Ishikawa (cell line): ENCODE measurements around the gene ZNF768.

ENCODE experiments used
- CEBPB ChIP-seq: IDR thresholded peaks from 2 replicates; pipeline ENCODE4 v1.6.1; 2012
- CREB1 ChIP-seq: IDR thresholded peaks from 2 replicates; pipeline ENCODE4 v1.6.1; 2012; ENCODE audit warnings: low read depth
- EGR1 ChIP-seq: IDR thresholded peaks from 2 replicates; pipeline ENCODE4 v1.6.1; 2012
- EP300 ChIP-seq: IDR thresholded peaks from 2 replicates; pipeline ENCODE4 v1.6.1; 2012; ENCODE audit warnings: borderline replicate concordance
- FOXM1 ChIP-seq: IDR thresholded peaks from 2 replicates; pipeline ENCODE4 v1.6.1; 2012; ENCODE audit warnings: low read depth, borderline replicate concordance
- NFIC ChIP-seq: IDR thresholded peaks from 2 replicates; pipeline ENCODE4 v1.6.1; 2012
- RAD21 ChIP-seq: IDR thresholded peaks from 2 replicates; pipeline ENCODE4 v1.6.1; 2012; ENCODE audit warnings: low read depth
- TAF1 ChIP-seq: IDR thresholded peaks from 2 replicates; pipeline ENCODE4 v1.6.1; 2012; ENCODE audit warnings: low read depth, mild to moderate bottlenecking
- TCF12 ChIP-seq: IDR thresholded peaks from 2 replicates; pipeline ENCODE4 v1.6.1; 2012; ENCODE audit warnings: low read depth
- TEAD4 ChIP-seq: IDR thresholded peaks from 2 replicates; pipeline ENCODE4 v1.6.1; 2012
- YY1 ChIP-seq: IDR thresholded peaks from 2 replicates; pipeline ENCODE4 v1.6.1; 2012; ENCODE audit warnings: low read depth
- ZBTB7A ChIP-seq: IDR thresholded peaks from 2 replicates; pipeline ENCODE4 v1.6.1; 2012; ENCODE audit warnings: low read depth
- TF ChIP-seq, protein P1 (sequence below): IDR thresholded peaks from 2 replicates; pipeline ENCODE4 v1.6.1; 2012; ENCODE audit warnings: low read depth, mild to moderate bottlenecking
- TF ChIP-seq, protein P2 (sequence below): IDR thresholded peaks from 2 replicates; pipeline ENCODE4 v1.6.1; 2012
- TF ChIP-seq, protein P3 (sequence below): IDR thresholded peaks from 2 replicates; pipeline ENCODE4 v1.6.1; 2012

ZNF768 gene

DNA sequence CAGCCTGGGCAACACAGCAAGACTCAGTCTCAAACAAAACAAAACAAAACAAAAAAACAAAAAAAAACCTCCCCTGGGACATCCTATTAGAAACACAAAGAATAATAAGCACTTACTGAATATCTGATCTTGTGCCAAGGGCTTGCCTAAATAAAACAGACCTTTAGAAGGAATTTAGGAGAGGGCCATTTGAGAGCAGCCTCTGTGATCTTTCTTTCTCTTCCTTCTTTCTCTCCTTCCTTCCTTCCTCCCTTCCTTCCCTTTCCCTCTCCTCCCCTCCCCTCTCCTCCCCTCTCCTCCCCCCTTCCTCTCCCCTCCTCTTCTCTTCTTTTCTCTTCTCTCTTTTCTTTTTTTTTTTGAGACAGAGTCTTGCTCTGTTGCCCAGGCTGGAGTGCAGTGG lies 41.5 kb downstream of the ZNF768 start:
- no peak for TF ChIP-seq EGR1
- TF ChIP-seq NFIC: no peak
- TF ChIP-seq, protein P1, sequence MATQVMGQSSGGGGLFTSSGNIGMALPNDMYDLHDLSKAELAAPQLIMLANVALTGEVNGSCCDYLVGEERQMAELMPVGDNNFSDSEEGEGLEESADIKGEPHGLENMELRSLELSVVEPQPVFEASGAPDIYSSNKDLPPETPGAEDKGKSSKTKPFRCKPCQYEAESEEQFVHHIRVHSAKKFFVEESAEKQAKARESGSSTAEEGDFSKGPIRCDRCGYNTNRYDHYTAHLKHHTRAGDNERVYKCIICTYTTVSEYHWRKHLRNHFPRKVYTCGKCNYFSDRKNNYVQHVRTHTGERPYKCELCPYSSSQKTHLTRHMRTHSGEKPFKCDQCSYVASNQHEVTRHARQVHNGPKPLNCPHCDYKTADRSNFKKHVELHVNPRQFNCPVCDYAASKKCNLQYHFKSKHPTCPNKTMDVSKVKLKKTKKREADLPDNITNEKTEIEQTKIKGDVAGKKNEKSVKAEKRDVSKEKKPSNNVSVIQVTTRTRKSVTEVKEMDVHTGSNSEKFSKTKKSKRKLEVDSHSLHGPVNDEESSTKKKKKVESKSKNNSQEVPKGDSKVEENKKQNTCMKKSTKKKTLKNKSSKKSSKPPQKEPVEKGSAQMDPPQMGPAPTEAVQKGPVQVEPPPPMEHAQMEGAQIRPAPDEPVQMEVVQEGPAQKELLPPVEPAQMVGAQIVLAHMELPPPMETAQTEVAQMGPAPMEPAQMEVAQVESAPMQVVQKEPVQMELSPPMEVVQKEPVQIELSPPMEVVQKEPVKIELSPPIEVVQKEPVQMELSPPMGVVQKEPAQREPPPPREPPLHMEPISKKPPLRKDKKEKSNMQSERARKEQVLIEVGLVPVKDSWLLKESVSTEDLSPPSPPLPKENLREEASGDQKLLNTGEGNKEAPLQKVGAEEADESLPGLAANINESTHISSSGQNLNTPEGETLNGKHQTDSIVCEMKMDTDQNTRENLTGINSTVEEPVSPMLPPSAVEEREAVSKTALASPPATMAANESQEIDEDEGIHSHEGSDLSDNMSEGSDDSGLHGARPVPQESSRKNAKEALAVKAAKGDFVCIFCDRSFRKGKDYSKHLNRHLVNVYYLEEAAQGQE: no peak
- TF ChIP-seq CREB1: no peak
- TF ChIP-seq TCF12: no peak
- no peak for TF ChIP-seq RAD21
- TF ChIP-seq TEAD4: no peak
- TF ChIP-seq EP300: no peak
- no peak for TF ChIP-seq YY1
- TF ChIP-seq, protein P2, sequence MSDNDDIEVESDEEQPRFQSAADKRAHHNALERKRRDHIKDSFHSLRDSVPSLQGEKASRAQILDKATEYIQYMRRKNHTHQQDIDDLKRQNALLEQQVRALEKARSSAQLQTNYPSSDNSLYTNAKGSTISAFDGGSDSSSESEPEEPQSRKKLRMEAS: no peak
- TF ChIP-seq, protein P3, sequence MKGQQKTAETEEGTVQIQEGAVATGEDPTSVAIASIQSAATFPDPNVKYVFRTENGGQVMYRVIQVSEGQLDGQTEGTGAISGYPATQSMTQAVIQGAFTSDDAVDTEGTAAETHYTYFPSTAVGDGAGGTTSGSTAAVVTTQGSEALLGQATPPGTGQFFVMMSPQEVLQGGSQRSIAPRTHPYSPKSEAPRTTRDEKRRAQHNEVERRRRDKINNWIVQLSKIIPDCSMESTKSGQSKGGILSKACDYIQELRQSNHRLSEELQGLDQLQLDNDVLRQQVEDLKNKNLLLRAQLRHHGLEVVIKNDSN: no peak
- TF ChIP-seq ZBTB7A: no peak
- TF ChIP-seq TAF1: no peak
- no peak for TF ChIP-seq CEBPB
- no peak for TF ChIP-seq FOXM1

DNA sequence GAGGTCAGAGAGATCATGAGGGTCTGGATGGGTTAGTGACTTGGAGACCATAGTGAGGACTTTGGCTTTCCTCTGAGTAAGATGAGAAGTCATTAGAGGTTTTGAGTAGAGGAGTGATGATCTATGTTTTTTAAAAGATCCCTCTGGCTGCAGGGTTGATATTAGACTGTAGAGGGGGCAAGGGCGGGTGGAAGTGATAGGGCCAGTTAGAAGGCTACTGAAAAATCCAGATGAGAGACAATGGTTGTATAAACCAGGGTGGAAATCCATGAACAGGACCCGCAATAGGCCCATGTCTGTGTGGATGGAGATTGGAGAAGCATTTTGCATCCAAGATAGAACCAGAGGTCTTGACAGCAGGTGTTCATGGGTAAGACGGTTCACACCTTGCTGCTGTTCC lies 44.0 kb downstream of the ZNF768 start:
- TF ChIP-seq FOXM1 (no peak), RAD21 (no peak), YY1 (no peak), CEBPB (no peak), NFIC (no peak), CREB1 (no peak), TCF12 (no peak), TAF1 (no peak), EGR1 (no peak), ZBTB7A (no peak), TEAD4 (no peak)
- TF ChIP-seq, protein P1: no peak
- TF ChIP-seq, protein P3: no peak
- TF ChIP-seq, protein P2: no peak

DNA sequence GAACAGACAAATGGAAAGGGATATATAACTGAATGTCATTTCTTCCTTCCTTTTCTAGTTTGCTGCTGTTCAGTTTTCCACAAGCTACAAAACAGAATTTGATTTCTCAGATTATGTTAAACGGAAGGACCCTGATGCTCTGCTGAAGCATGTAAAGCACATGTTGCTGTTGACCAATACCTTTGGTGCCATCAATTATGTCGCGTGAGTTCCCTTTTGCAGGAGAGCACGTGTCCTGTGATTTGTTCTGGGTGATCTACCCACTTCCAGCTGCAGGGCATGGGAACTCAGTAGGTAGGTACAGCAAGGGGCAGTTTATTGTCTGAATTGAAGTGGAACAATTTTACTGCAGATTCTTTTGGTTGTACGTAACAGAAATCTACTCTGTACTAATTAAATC lies 45.0 kb downstream of the ZNF768 start:
- TF ChIP-seq TEAD4 (no peak), YY1 (no peak), ZBTB7A (no peak), FOXM1 (no peak), CEBPB (no peak), RAD21 (no peak), NFIC (no peak), TCF12 (no peak), TAF1 (no peak), CREB1 (no peak), EGR1 (no peak), EP300 (no peak)
- TF ChIP-seq, protein P2: no peak
- TF ChIP-seq, protein P3: no peak
- TF ChIP-seq, protein P1: no peak
